NCI-H510A treated with DMSO at 0.1 percent for 48 hours (cell line): ENCODE results near the gene NBAS.
"Not testable (repeated sequence)": the region's sequence is repeated elsewhere in the genome, so short reads cannot be mapped to it uniquely, and the experiment has no call there.

ENCODE experiments used
- DNase-seq: peaks from one replicate; lab custom pipeline; 2025; lab: John Stamatoyannopoulos, UW

Gene NBAS

GRCh38 chr2:15527074-15527739 lies 33.9 kb downstream of the NBAS start:
- no peak for DNase-seq

- no peak for DNase-seq
Measured at GRCh38 chr2:15521641-15522181, 39.4 kb downstream of the NBAS start.

GRCh38 chr2:15520346-15520745 lies 40.8 kb downstream of the NBAS start:
- DNase-seq: no peak

DNA sequence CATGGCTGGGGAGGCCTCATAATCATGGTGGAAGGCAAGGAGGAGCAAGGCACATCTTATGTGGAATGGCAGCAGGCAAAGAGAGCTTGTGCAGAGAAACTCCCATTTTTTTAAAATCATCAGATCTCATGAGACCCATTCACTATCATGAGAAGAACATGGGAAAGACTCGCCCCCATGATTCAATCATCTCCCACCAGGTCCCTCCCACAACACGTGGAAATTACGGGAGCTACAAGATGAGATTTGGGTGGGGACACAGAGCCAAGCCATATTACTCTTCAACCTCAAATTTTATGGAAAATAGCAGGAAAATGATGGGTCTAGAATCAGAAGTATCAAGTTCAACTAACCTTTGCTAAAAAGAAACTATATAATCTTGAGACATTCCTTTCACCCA lies 42.4 kb downstream of the NBAS start:
- DNase-seq: not testable (repeated sequence)

GRCh38 chr2:15517793-15518192 lies 43.3 kb downstream of the NBAS start:
- DNase-seq: no peak

- DNase-seq: no peak
Measured at GRCh38 chr2:15511686-15512085, 49.4 kb downstream of the NBAS start.

DNA sequence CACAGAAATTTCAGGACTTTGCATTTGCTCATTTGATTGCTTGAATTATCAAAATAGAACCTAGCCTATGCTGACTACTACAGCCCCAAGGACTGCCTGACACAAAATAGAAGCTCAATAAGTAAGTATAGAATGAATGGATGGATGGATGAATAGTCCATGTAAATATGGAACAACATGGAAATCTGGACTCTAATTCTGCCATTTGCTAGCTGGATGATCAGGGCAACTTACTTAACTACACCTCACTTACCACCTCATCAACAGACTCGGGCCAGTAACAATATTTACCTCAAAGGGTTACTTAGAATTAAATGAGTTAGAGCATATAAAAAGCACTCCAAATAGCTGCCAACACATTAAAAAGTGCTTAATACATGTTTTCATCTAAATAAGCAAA lies 50.6 kb downstream of the NBAS start:
- DNase-seq: no peak

GRCh38 chr2:15510131-15510530 lies 51.0 kb downstream of the NBAS start:
- DNase-seq: no peak

DNA sequence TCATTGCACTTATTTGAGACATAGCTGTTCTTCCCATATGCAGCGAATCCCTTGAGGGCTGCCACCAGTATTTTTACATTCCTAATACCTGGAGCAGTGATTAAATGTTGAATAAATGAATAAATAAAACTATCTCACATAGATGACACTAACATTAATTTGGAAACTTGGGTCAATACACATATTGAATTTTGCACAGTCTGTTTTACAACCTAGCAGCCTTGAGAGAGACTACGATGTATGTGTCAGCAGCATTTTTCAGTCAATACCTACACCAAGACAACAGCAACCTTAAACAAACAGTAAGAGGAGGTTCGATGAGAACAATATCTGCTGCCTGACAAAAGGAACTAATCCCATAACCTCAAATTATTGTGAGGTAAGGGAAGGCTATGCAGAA lies 53.4 kb downstream of the NBAS start:
- no peak for DNase-seq

GRCh38 chr2:15507061-15507460 lies 54.1 kb downstream of the NBAS start:
- DNase-seq: no peak

- no peak for DNase-seq
Measured at GRCh38 chr2:15506229-15506819, 54.8 kb downstream of the NBAS start.

GRCh38 chr2:15504882-15505663 lies 56.1 kb downstream of the NBAS start:
- no peak for DNase-seq

GRCh38 chr2:15499251-15499650 lies 61.9 kb downstream of the NBAS start:
- not testable (repeated sequence) for DNase-seq

- DNase-seq: no peak
Measured at GRCh38 chr2:15498554-15498953, 62.6 kb downstream of the NBAS start.

DNA sequence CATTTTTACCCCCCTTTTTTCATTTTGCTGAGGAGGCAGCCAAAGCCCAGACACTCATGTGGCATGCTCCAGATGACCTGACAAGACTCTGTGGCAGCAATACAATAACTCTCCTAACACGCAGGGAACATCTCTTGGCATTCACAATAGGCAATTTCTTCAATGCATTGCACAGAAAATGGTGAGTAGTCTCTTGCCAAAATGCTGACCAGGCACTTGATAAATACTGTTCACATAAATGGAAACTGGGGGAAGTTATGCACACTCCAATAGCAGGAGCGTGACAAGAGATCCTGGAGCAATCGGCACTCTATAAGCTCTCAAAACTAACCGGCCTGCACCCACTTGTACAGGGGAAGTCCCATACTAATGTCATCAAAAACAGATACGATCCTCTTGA lies 66.3 kb downstream of the NBAS start:
- DNase-seq: peak; percentile 86

DNA sequence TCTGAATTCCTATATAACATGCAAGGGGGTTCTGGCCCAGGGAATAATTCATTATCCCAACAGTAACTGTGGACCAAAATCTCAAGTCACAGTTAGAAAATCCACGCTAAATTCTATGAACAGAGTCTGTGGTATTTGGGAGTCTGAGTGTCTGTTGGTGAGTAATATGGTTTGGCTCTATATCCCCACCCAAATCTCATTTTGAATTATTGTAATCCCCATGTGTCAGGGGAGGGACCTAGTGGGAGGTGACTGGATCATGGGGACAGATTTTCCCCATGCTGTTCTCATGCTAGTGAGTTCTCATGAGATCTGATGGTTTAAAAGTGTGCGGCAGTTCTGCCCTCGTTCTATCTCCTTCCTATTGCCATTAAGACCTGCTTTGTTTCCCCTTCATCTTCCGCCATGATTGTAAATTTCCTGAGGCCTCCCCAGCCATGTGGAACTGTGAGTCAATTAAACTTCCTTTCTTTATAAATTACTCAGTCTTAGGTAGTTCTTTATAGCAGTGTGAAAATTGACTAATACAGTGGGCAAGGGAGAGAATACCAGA lies 68.3 kb downstream of the NBAS start:
- no peak for DNase-seq

DNA sequence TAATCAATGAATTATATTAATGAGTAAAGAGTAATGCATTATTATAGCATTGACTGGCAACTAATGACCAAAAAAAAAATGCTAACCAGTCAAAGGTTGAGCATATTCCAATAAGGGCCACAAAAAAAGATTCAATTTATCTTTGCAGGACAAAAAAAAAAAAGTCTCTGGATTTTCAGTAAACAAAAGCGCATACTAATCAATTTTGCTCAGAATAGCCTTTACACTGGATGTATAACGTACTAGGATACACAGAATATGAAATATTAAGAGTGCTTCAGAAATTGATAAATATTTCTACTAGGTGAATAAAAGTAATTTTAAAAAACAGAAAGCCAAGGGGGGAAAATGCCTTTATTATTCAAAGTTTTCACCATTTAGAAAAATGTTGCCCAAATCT lies 74.4 kb downstream of the NBAS start:
- no peak for DNase-seq

DNA sequence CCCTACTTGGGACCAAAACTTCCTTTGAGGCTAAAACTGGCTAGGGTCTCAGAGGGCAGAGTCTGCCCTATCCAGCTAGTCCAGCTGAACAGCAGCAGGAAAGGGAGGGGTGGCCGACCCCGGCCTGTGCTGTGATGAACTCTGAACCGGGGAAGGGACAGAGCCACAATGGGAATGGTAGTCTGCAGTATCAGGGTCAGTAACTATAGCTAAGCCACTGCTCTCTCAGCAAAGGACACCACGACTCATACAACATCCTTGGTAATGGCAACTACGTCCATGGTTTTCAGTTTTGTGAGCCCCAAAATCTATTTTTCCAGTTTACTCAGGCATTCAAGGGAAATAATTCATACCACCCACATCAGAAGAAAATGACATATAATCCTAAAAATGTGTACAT lies 75.2 kb downstream of the NBAS start:
- DNase-seq: no peak

DNA sequence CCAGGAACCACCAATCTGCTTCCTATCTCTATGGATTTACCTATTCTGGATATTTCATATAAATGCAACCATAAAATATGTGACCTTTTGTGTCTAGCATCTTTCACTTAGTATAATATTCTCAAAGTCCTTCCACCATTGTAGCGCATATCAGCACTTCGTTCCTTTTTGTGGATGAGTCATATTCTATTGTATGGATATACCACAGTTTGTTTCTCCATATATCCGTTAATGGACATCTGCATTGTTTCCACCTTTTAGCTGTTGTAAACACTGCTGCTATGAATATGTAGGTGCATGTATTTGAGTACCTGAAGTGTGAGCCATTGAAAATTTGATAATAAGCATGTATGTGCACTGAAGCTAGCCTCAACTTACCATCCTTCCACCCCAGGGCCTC lies 80.1 kb downstream of the NBAS start:
- DNase-seq: no peak

DNA sequence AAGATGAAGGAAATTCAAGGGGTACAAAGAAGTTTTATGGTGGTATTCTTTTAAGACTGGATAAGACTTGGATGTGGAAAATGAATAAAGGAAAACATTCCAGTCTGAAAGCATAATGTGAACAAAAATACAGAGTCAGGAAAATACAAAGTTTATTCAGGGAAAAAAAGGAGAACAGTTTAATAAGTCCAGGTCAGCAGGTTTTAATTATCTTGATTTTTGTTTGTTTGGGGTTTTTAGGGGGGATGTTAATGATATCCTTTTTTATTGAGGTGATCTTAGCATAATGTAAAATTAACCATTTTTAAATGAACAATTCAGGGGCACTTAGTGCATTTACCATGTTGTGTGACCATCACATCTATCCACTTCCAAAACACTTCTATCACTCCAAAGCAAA lies 80.6 kb downstream of the NBAS start:
- DNase-seq: no peak

GRCh38 chr2:15472876-15473275 lies 88.3 kb downstream of the NBAS start:
- DNase-seq: no peak

- peak; percentile 92 for DNase-seq
Measured at GRCh38 chr2:15472133-15472532, 89.0 kb downstream of the NBAS start.

DNA sequence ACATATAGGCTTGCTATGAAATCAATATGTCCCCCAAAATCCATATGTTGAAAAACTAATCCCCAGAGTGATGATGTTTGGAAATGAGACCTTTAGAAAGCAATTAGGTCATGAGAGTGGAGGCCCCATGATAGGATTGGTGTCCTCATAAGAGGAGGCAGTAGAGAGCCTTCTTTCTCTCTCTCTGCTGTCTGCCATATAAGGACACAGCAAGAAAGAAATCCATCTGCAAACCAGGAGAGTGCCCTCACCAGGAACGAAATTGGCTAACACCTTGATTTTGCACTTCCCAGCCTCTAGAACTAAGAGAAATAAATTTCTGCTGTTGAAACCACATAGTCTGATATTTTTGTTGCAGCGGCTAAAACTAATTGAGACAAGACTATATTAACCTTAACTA lies 89.5 kb downstream of the NBAS start:
- DNase-seq: peak; percentile 46
